Fibroblast of villous mesenchyme (primary cell): ENCODE measurements around the gene CLIP1. TPM values are rescaled to one million over a fixed set of nuclear protein-coding genes. Genes with fewer than 3 reads are reported as not detected.
"Not testable (repeated sequence)": the region's sequence is repeated elsewhere in the genome, so short reads cannot be mapped to it uniquely, and the experiment has no call there.

ENCODE experiments used
- DNase-seq: peaks from one replicate; pipeline ENCODE4 v3.0.0-alpha.2; 2010; ENCODE audit warnings: low read depth
- H3K4me3 ChIP-seq: 2 replicates; pipeline ENCODE4 v1.5.1; 2011; ENCODE audit warnings: low read depth, mild to moderate bottlenecking, low read length
- total RNA-seq: library from RNA; depleted of rRNA; stranded (reverse); fragments of >200 nt; gene quantifications from 2 replicates; pipeline ENCODE4 v1.2.3, GENCODE V29; 2012
- TF ChIP-seq, protein P1 (sequence below): IDR thresholded peaks from 2 replicates; pipeline ENCODE4 v1.5.1; 2012; ENCODE audit warnings: low read depth, mild to moderate bottlenecking, low read length; ENCODE audit not compliant: insufficient read depth

The CLIP1 gene
- total RNA-seq, 1 donor, result 66.9 TPM

DNA sequence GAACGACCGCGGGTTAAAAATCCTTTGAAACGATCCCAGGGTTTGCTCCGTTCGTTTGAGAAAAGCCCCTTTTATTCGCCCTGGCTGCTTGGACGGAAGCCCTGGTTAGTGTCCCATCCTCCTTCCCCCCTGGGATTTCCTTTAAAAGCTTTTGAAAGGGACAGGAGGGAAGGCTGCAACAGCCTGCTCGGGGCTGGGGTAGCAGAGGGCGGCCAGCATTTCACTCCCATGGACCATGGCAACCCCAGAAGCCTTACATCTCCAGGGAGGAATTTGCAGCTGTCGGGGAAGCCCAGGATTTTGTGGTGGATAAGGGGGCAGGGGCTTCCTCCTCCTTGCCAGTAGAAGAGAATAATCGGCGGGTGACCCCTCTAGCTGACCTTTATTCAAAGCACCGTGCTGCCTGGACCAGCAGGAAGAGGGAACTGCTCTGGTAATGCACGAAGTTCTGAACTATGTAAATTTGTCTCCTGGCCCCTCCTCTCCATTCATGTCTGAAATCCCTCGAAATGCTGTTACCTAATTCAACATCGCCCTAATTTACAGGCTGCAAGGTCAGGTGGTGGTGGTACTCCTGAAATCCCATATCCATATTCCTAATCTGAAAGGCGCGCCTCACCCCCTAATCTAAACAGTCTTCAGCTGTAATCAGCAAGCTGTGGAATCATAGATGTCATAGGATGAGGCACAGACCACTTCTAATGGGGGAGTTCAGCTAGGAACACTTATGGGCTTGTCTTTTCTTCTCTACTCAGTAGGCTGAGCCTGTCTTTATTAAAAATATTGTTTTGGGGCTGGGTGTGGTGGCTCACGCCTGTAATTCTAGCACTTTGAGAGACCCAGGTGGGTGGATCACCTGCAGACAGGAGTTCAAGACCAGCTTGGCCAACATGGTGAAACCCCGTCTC is 1.0 kb upstream of the CLIP1 start:
- peak; percentile 82 for DNase-seq
- TF ChIP-seq, protein P1, sequence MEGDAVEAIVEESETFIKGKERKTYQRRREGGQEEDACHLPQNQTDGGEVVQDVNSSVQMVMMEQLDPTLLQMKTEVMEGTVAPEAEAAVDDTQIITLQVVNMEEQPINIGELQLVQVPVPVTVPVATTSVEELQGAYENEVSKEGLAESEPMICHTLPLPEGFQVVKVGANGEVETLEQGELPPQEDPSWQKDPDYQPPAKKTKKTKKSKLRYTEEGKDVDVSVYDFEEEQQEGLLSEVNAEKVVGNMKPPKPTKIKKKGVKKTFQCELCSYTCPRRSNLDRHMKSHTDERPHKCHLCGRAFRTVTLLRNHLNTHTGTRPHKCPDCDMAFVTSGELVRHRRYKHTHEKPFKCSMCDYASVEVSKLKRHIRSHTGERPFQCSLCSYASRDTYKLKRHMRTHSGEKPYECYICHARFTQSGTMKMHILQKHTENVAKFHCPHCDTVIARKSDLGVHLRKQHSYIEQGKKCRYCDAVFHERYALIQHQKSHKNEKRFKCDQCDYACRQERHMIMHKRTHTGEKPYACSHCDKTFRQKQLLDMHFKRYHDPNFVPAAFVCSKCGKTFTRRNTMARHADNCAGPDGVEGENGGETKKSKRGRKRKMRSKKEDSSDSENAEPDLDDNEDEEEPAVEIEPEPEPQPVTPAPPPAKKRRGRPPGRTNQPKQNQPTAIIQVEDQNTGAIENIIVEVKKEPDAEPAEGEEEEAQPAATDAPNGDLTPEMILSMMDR, result no peak
- H3K4me3 ChIP-seq, result peak overlapping the region; percentile 68

GRCh38 chr12:122422730-122423257 is 325 bp upstream of the CLIP1 start:
- DNase-seq, result peak; percentile 60
- peak overlapping the region; percentile 68 for H3K4me3 ChIP-seq
- TF ChIP-seq, protein P1, result no peak

DNA sequence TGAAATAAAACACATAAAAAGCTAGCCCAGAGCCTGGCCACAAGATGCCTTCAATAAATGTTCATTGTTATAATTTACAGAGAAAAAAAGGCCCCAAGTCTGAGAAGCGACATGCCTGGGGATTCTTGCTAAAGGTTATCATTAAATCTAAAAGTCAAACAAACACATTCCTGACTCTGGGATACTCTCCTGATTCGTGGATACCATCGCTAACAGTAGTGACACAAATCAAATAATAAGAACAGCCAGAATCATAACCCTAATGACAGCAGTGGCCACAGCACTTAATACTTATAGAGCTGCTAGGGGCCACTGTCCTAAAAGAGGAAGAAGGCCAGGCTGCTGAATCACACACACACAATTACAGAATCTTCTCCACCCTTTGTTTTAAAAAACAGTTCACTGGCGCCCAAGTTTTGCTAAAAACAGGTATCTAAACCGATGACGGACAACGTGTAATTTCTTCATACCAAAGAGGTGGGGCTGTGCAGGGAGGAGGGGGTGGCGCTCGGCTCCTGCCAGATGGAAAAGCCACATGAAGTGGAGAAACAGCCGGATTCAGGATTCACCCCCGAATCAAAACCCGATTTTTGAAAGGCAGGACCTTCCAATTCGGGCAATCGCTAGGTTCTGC is 1.2 kb downstream of the CLIP1 start:
- DNase-seq, result peak; percentile 66
- peak overlapping the region; percentile 82 for H3K4me3 ChIP-seq
- TF ChIP-seq, protein P1, result no peak

- H3K4me3 ChIP-seq, result peak overlapping the region; percentile 82
- TF ChIP-seq, protein P1, result no peak
- no peak for DNase-seq
These were observed 1.9 kb downstream of the CLIP1 start for GRCh38 chr12:122420471-122421162.

DNA sequence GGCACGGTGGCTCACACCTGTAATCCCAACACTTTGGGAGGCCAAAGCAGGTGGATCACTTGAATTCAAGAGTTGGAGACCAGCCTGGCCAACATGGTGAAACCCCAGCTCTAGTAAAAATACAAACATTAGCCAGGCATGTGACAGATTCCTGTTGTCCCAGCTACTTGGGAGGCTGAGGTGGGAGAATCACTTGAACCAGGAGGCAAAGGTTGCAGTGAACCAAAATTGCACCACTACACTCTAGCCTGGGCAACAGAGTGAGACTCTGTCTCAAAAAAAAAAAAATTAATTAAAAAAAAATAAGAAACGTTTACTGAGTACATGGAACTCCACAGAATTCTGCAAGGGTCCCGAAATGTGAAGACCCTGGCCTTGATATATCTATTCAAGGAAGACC is 3.4 kb downstream of the CLIP1 start:
- DNase-seq, H3K4me3 ChIP-seq: not testable (repeated sequence)

DNA sequence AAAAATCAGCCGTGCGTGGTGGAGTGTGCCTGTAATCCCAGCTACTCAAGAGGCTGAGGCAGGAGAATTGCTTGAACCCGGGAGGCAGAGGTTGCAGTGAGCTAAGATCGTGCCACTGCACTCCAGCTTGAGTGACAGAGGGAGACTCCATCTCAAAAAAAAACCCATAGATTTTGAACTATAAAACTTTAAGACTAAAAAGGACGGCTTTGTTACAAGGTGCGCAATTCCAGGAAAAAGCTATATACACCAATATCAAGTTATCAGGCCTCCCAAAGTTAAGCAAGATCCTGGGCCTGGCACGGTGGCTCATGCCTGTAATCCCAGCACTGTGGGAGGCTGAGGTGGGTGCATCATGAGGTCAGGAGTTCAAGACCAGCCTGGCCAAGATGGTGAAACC is 6.8 kb downstream of the CLIP1 start:
- DNase-seq, H3K4me3 ChIP-seq: not testable (repeated sequence)

- peak; percentile 46 for DNase-seq
These were observed 8.7 kb downstream of the CLIP1 start for GRCh38 chr12:122413516-122414404.

More at GRCh38 chr12:122413516-122414404, 8.7 kb downstream of the CLIP1 start:
- TF ChIP-seq, protein P1, result no peak
- no peak overlapping the region for H3K4me3 ChIP-seq
